Trophoblast cell (in vitro differentiated cells and primary cell): ENCODE measurements around the gene C5orf63.
"Not testable (repeated sequence)": the region's sequence is repeated elsewhere in the genome, so short reads cannot be mapped to it uniquely, and the experiment has no call there.

Experiments used
- DNase-seq, 2 donors: peaks; one replicate each; pipeline ENCODE4 v3.0.0-alpha.2; 2016
- H2AFZ ChIP-seq: 2 replicates; pipeline ENCODE4 v1.6.1; 2013; ENCODE audit warnings: low read length, moderate library complexity, mild to moderate bottlenecking; ENCODE audit not compliant: insufficient read depth, poor library complexity
- H2AK5ac ChIP-seq: 2 replicates; pipeline ENCODE4 v1.6.1; 2013; ENCODE audit warnings: mild to moderate bottlenecking, low read length
- H2BK120ac ChIP-seq: 2 replicates; pipeline ENCODE4 v1.6.1; 2013; ENCODE audit warnings: low read length, mild to moderate bottlenecking, moderate library complexity; ENCODE audit not compliant: insufficient read depth, poor library complexity
- H2BK12ac ChIP-seq: 2 replicates; pipeline ENCODE4 v1.6.1; 2013; ENCODE audit warnings: mild to moderate bottlenecking, low read length, moderate library complexity
- H2BK5ac ChIP-seq: 2 replicates; pipeline ENCODE4 v1.6.1; 2013; ENCODE audit warnings: low read length, low read depth, moderate library complexity, mild to moderate bottlenecking; ENCODE audit not compliant: poor library complexity
- H3K14ac ChIP-seq: 2 replicates; pipeline ENCODE4 v1.6.1; 2013; ENCODE audit warnings: mild to moderate bottlenecking, low read length
- H3K18ac ChIP-seq: 2 replicates; pipeline ENCODE4 v1.6.1; 2013; ENCODE audit warnings: mild to moderate bottlenecking, low read length
- H3K23ac ChIP-seq: 2 replicates; pipeline ENCODE4 v1.6.1; 2013; ENCODE audit warnings: low read length
- H3K27ac ChIP-seq: 2 replicates; pipeline ENCODE4 v1.5.1; 2013; ENCODE audit warnings: low read depth, mild to moderate bottlenecking, inconsistent platforms, low read length, moderate library complexity
- H3K27me3 ChIP-seq: 2 replicates; pipeline ENCODE4 v1.6.1; 2013; ENCODE audit warnings: inconsistent platforms, mild to moderate bottlenecking, low read length, moderate library complexity; ENCODE audit not compliant: insufficient read depth
- H3K36me3 ChIP-seq, 2 experiments: 1 replicate in 1 of 2; 2 replicates in 1 of 2; pipeline ENCODE4 v1.6.1; 2013; ENCODE audit warnings: low read length in 2 of 2, mild to moderate bottlenecking in 2 of 2, moderate library complexity in 1 of 2; ENCODE audit not compliant: insufficient read depth in 2 of 2, control insufficient read depth in 1 of 2
- H3K4ac ChIP-seq: 2 replicates; pipeline ENCODE4 v1.6.1; 2013; ENCODE audit warnings: low read depth, mild to moderate bottlenecking, low read length, moderate library complexity
- H3K4me1 ChIP-seq, 2 experiments: 1 replicate in 1 of 2; 2 replicates in 1 of 2; pipeline ENCODE4 v1.6.1; 2013; ENCODE audit warnings: low read length in 2 of 2, mild to moderate bottlenecking in 2 of 2, moderate library complexity in 1 of 2; ENCODE audit not compliant: insufficient read depth in 2 of 2, control insufficient read depth in 1 of 2
- H3K4me2 ChIP-seq: 2 replicates; pipeline ENCODE4 v1.6.1; 2013; ENCODE audit warnings: inconsistent platforms, mild to moderate bottlenecking, low read length, moderate library complexity
- H3K4me3 ChIP-seq: 2 replicates; pipeline ENCODE4 v1.5.1; 2013; ENCODE audit warnings: mild to moderate bottlenecking, low read depth, low read length, inconsistent platforms
- H3K79me1 ChIP-seq: one replicate; pipeline ENCODE4 v1.6.1; 2013; ENCODE audit warnings: low read length
- H3K79me2 ChIP-seq: 2 replicates; pipeline ENCODE4 v1.6.1; 2013; ENCODE audit warnings: low read length, mild to moderate bottlenecking; ENCODE audit not compliant: control insufficient read depth, insufficient read depth, poor library complexity
- H3K9ac ChIP-seq: 2 replicates; pipeline ENCODE4 v1.6.1; 2013; ENCODE audit warnings: mild to moderate bottlenecking, low read length
- H3K9me3 ChIP-seq: 2 replicates; pipeline ENCODE4 v1.6.1; 2013; ENCODE audit warnings: low read depth, mild to moderate bottlenecking, control low read depth, inconsistent platforms, low read length; ENCODE audit not compliant: insufficient read depth
- H4K12ac ChIP-seq: 2 replicates; pipeline ENCODE4 v1.6.1; 2013; ENCODE audit warnings: low read depth, mild to moderate bottlenecking, low read length, moderate library complexity
- H4K8ac ChIP-seq: 2 replicates; pipeline ENCODE4 v1.6.1; 2013; ENCODE audit warnings: low read depth, mild to moderate bottlenecking, low read length, moderate library complexity
- H4K91ac ChIP-seq: one replicate; pipeline ENCODE4 v1.6.1; 2013; ENCODE audit warnings: low read depth, mild to moderate bottlenecking, low read length, moderate library complexity
- WGBS: extraction: QIAGEN DNeasy Blood & Tissue Kit; methylation state at CpG from one replicate; pipeline ENCODE4 v1.1.7; 2013; ENCODE audit warnings: missing lambda C conversion rate; ENCODE audit not compliant: insufficient read length, insufficient coverage; ENCODE audit errors: extremely low coverage; 5-methylcytosine and 5-hydroxymethylcytosine counted together

Gene C5orf63

GRCh38 chr5:127008300-127008975 lies 64.9 kb downstream of the C5orf63 start:
- Histone ChIP-seq H3K4me1 (no peaks in the 10 kb centered on the region), H3K27ac (no peak overlapping the region), H3K4me2 (no peak overlapping the region), H2BK5ac (no peak overlapping the region), H3K4me3 (no peak overlapping the region), H3K79me2 (no peaks in the 10 kb centered on the region), H4K8ac (no peak overlapping the region), H2BK12ac (no peak overlapping the region), H2AK5ac (no peak overlapping the region), H3K14ac (no peak overlapping the region), H2BK120ac (no peak overlapping the region), H3K4ac (no peak overlapping the region), H3K36me3 (no peaks in the 10 kb centered on the region), H3K23ac (no peak overlapping the region), H3K18ac (no peak overlapping the region), H4K91ac (no peak overlapping the region), H3K27me3 (no peaks in the 10 kb centered on the region), H3K9ac (no peak overlapping the region), H3K79me1 (no peaks in the 10 kb centered on the region), H3K9me3 (no peaks in the 10 kb centered on the region), H4K12ac (no peak overlapping the region), H2AFZ (no peak overlapping the region)
- WGBS: no CpG with 5 or more reads among the region's 6 CpGs
- no peak for DNase-seq

GRCh38 chr5:127007522-127007921 lies 65.8 kb downstream of the C5orf63 start:
- no peak overlapping the region for H2BK5ac ChIP-seq
- DNase-seq: no peak
- no peak overlapping the region for H3K23ac ChIP-seq
- H3K14ac ChIP-seq: no peak overlapping the region
- H3K9me3 ChIP-seq: no peaks in the 10 kb centered on the region
- H3K4ac ChIP-seq: no peak overlapping the region
- H3K27ac ChIP-seq: no peak overlapping the region
- H2AFZ ChIP-seq: no peak overlapping the region
- H3K36me3 ChIP-seq: no peaks in the 10 kb centered on the region
- no peak overlapping the region for H2AK5ac ChIP-seq
- H3K4me2 ChIP-seq: no peak overlapping the region
- H4K8ac ChIP-seq: no peak overlapping the region
- H2BK120ac ChIP-seq: no peak overlapping the region
- no peak overlapping the region for H3K9ac ChIP-seq
- no CpG with 5 or more reads among the region's 1 CpG for WGBS
- H3K27me3 ChIP-seq: no peaks in the 10 kb centered on the region
- no peak overlapping the region for H2BK12ac ChIP-seq
- no peak overlapping the region for H3K4me3 ChIP-seq
- no peak overlapping the region for H3K18ac ChIP-seq
- H3K79me1 ChIP-seq: no peaks in the 10 kb centered on the region
- no peak overlapping the region for H4K91ac ChIP-seq
- H4K12ac ChIP-seq: no peak overlapping the region
- peaks cover 0 to 4% of the 10 kb centered on the region in 2 experiments for H3K4me1 ChIP-seq
- H3K79me2 ChIP-seq: no peaks in the 10 kb centered on the region

GRCh38 chr5:127006744-127007143 lies 66.6 kb downstream of the C5orf63 start:
- Histone ChIP-seq H2BK120ac (no peak overlapping the region), H2AFZ (no peak overlapping the region), H3K79me1 (no peaks in the 10 kb centered on the region), H4K12ac (no peak overlapping the region), H3K27me3 (no peaks in the 10 kb centered on the region), H3K36me3 (no peaks in the 10 kb centered on the region), H3K14ac (no peak overlapping the region), H3K9me3 (no peaks in the 10 kb centered on the region), H2BK12ac (no peak overlapping the region), H3K9ac (no peak overlapping the region), H3K23ac (no peak overlapping the region), H4K8ac (no peak overlapping the region), H3K4me3 (no peak overlapping the region), H3K4ac (no peak overlapping the region), H3K79me2 (no peaks in the 10 kb centered on the region), H3K18ac (no peak overlapping the region), H3K4me2 (no peak overlapping the region), H4K91ac (no peak overlapping the region), H2AK5ac (no peak overlapping the region), H3K27ac (no peak overlapping the region), H3K4me1 (peaks cover 0 to 7% of the 10 kb centered on the region in 2 experiments), H2BK5ac (no peak overlapping the region)
- no peak for DNase-seq
- no CpG with 5 or more reads among the region's 5 CpGs for WGBS

- not testable (repeated sequence) for H3K36me3 ChIP-seq, H3K27me3 ChIP-seq, H2BK120ac ChIP-seq, H3K9ac ChIP-seq, H4K12ac ChIP-seq, H3K79me2 ChIP-seq, H3K4ac ChIP-seq, H2BK12ac ChIP-seq, H4K91ac ChIP-seq, H3K9me3 ChIP-seq, DNase-seq, H2BK5ac ChIP-seq, H2AK5ac ChIP-seq, H3K4me3 ChIP-seq, H3K18ac ChIP-seq, H3K4me2 ChIP-seq, H4K8ac ChIP-seq, H3K23ac ChIP-seq, H3K79me1 ChIP-seq, H3K27ac ChIP-seq, H2AFZ ChIP-seq, H3K14ac ChIP-seq
- no CpG with 5 or more reads among the region's 3 CpGs for WGBS
- peaks cover 0 to 11% of the 10 kb centered on the region in 2 experiments for H3K4me1 ChIP-seq
Observed at GRCh38 chr5:127005282-127005681, 68.0 kb downstream of the C5orf63 start.
